Activated naive CD4-positive, alpha-beta T cell (primary cell): ENCODE measurements around the gene ID1.
"Not testable (repeated sequence)": the region's sequence is repeated elsewhere in the genome, so short reads cannot be mapped to it uniquely, and the experiment has no call there.

Experiments used
- DNase-seq, 4 experiments: peaks; one replicate each; lab custom pipeline; 2025; lab: John Stamatoyannopoulos, UW

The ID1 gene

DNA sequence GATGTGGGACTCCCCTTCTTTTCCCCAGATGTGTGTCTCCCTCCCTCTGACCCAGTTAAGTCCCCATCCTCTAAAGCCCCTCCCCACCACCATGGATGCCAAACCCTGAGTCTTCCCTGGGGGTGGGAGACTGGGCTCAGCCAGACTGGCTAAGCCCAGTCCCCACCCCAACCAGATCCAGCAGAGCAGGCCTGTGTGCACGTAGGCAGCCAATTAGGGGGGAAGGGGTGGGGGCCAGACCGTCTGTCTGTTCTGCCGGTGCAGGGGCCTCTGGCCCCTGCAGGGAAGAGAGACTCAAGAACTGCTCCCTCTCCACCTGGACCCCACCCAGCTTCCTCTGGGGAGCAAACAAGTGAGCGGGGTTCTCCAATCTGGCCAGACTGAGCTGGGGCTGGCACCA lies 33.2 kb downstream of the ID1 start:
- no peak for DNase-seq

DNA sequence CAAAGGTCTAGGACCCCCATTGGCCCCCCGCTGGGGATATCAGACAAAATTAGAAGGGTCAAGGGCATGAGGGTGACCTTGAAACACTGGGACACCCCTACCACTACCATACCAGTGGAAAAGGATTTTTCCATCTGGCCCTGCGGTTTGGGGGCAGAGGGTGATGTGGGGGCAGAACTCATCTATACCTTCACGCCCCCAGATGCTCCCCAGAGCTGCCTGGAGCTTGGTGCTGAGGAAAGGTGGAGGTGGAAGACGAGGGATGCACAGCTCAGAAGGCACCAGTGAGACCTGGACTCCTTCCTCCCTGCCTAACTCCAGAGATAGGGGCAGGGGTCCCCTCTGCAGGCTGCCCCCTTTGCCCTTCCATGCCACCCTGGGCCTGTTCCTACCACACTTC lies 33.7 kb downstream of the ID1 start:
- DNase-seq, result no peak

DNA sequence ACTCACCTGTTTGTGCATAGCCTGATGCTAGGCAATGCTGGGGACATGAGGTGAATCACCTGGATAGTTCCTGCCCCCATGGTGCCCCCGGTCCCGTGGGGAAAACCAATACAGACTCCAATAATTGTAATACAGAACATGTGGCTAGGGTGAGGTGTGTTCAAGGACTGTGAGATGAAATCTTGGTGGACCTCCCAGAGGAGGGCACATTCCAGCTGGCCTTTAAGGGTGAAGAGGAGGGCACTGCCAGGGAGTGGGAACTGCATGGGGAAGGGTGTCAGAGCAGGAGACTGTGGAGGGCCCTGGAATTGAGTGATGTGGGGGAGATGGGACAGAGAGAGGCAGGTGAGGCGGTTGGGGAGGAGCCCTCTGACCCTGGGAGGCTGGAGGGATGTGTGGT lies 35.2 kb downstream of the ID1 start:
- no peak for DNase-seq

DNA sequence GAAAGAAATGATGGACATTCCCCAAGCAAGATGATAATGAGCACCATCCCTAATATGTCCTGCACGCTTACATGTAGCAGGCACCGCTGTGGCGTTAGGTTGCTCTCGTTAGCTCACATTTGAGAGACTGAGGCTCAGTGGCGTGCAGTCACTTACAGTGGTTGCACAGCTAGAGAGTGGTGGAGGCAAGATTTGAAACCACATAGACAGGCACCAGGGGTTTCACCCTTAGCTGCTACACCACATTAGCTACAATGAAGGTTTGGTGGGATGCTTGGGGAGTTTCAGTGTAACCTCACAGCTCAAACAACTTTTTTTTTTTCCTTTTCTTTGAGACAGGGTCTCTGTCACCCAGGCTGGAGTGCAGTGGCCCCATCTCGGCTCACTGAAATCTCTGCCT lies 36.3 kb downstream of the ID1 start:
- no peak for DNase-seq

DNA sequence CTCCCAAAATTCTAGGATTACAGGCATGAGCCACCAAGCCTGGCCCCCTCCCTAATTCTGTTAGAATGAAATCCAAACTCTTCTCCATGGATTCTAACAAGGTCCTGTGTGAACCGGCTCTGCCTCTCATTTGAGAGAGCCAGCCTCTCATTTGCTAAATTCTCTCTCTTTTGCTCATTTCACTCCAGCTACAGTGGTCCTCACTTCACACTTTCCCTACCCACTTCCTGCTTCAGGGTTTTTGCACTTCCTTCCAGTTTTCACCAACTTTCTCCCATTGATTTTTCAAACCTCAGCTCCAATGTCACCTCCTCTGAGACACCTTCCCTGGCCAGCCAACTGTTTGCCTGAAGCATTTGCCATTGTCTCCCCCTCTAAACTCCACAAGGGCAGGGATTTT lies 37.7 kb downstream of the ID1 start:
- DNase-seq, result no peak

DNA sequence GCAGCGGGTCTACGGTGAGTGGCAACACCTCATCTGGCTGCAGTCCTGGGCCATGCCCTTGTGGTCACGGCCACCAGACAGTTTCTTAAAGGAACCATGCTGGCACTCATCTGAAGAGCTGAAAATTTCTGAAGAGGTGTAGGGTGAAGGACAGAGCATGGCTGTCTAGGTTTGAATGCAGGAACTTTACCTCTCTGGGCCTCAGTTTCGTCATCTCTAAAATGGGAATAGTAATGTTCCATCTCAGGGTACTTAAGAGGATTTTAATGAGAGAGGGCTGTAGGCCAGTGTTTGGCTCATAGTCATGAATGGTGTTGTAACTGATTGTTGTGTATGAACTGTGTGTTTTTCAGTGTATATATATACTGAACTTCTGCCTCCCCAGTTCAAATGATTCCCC lies 38.4 kb downstream of the ID1 start:
- no peak for DNase-seq

DNA sequence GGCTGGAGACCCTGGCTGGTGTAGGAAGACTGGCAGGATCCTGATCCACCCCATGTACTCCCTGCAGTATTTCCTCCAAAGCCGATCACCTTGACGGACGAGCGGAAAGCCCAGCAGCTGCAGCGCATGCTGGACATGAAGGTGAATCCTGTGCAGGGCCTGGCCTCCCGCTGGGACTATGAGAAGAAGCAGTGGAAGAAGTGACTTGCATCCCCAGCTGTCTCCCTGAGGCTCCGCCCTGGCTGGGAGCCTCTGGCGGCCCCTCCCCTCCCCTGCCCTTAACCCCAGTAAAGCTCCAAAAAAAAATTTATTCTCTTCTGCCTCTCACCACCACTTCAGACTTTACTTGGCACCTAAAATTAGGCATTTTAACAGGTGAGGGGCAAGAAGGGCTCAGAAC lies 39.6 kb downstream of the ID1 start:
- no peak for DNase-seq

DNA sequence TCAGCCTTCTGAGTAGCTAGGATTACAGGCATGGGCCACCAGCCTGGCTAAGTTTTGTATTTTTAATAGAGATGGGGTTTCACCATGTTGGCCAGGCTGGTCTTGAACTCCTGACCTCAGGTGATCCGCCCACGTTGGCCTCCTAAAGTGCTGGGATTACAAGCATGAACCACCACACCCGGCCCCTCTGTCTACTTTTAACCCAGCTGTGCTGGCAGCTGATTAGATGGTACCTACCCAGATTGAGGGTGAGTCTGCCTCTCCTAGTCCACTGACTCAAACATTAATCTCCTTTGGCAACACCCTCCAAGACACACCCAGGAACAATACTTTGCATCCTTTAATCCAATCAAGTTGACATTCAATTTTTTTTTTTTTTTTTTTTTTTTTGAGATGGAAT lies 43.0 kb downstream of the ID1 start:
- DNase-seq, result not testable (repeated sequence)

DNA sequence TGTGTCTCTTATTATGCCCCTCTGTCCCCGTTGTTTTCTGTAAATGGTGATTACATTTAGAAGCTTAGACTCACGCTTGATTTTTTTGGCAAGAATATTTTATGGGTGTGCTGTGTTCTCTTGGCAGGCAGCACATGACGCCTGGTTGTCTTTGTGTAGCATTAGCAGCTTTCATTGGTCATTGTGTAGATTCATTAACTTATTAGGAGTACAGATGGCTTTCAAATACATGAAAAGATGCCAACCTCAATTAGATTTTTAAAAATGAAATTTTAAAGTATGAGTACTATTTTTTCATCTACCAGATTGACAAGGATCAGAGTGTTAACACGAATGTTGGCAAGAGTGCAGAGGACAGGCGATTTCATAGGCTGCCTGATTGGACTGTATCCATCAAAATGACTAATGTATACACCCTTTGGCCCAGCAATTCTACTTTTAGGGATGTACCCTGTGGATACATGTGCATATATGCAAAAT lies 47.9 kb downstream of the ID1 start:
- DNase-seq, result no peak

DNA sequence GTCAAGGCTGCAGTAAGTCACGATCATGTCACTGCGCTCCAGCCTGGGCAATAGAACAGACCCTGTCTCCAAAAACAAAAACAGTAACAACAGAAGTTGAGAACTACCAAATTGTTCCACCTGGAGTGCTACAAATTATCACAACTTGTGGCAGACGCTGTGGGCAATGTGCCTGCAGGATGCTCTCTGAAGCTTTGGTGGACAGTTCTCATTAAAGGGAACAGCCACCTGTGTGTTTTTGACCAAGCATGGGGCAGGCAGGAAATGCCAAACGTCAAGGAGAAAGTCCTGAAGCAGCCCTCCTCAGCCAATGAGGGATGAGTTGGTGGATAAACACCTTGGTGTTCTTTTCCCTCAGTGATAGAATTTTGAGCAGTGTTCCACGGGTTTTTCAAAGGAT lies 48.5 kb downstream of the ID1 start:
- DNase-seq, result no peak

DNA sequence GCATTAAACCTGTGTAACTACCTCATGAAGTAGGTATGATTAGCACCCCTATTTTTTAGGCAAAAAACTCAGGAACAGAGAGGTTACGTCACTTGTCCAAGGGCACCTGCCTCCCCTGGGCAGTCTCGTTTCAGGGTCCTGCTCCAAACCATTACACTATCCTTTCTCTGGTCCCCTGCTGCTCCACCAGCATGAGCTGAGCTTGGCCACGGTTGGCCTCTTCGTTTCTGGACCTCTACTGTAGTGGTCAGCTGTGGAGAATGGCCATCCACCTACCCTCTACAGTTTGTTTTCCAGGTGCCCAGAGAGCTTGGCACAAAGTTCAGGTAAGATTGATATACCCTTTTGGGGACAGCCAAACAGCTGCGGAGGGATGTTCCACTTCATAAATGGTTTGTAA lies 49.4 kb downstream of the ID1 start:
- no peak for DNase-seq
